ENCODE measurements around the gene B3GNT5. TPM values are rescaled to one million over a fixed set of nuclear protein-coding genes. Genes with fewer than 3 reads are reported as not detected.

B3GNT5 gene
- total RNA-seq, 1 experiment from 2014 or later: 25.3 TPM

DNA sequence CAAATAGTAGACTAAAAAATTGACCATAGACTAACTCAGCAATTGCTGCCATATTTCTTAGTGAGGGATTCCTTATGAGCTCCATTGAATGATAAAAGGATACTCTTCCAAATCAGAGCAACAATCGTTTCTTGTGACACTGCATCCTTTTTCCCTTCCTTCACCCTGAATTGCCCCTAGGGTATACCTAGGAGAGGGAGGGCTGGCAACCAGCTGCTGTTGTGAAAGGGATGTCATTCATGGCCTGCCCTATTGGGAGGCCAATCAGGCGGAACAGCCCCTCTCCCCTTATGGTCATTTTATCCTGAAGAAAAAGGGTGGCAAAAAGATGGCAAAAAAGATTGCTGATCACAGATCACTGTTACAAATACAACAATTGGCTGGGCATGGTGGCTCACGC, 26.3 kb downstream of the B3GNT5 start:
- intact Hi-C loops (cut with micrococcal nuclease; ENCODE audit: unreplicated experiment): no loop called here
- BruUV-seq (replicated peaks): no TSS peak
- H3K9me3 ChIP-seq (ENCODE audit: low read depth, low read length, poor library complexity, severe bottlenecking): no peaks in the 10 kb centered on the region
- DNase-seq (ENCODE audit: low spot score): no peak
- no peaks in the 10 kb centered on the region for H3K36me3 ChIP-seq (ENCODE audit: insufficient read depth, low read length, poor library complexity, severe bottlenecking)
- POLR2A ChIA-PET (ENCODE audit: low non-redundant PET): no interaction called here
- no peak overlapping the region for H3K27ac ChIP-seq (ENCODE audit: low read depth, low read length, poor library complexity, severe bottlenecking)
- TF ChIP-seq, protein P1, sequence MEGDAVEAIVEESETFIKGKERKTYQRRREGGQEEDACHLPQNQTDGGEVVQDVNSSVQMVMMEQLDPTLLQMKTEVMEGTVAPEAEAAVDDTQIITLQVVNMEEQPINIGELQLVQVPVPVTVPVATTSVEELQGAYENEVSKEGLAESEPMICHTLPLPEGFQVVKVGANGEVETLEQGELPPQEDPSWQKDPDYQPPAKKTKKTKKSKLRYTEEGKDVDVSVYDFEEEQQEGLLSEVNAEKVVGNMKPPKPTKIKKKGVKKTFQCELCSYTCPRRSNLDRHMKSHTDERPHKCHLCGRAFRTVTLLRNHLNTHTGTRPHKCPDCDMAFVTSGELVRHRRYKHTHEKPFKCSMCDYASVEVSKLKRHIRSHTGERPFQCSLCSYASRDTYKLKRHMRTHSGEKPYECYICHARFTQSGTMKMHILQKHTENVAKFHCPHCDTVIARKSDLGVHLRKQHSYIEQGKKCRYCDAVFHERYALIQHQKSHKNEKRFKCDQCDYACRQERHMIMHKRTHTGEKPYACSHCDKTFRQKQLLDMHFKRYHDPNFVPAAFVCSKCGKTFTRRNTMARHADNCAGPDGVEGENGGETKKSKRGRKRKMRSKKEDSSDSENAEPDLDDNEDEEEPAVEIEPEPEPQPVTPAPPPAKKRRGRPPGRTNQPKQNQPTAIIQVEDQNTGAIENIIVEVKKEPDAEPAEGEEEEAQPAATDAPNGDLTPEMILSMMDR (conservative IDR thresholded peaks at IDR 0.05; ENCODE audit: low read depth, low read length): no peak
- no peak for TF ChIP-seq EZH2 (IDR thresholded peaks at IDR 0.05; ENCODE audit: borderline replicate concordance, low read depth, low read length, poor library complexity, severe bottlenecking)
- H3K27me3 ChIP-seq (replicated peaks; ENCODE audit: insufficient read depth, low read depth, low read length, poor library complexity): no peaks in the 10 kb centered on the region
- H3K4me1 ChIP-seq (ENCODE audit: insufficient read depth, low read length, poor library complexity, severe bottlenecking): peaks cover 12% of the 10 kb centered on the region
- CTCF ChIA-PET: no interaction called here
- no peak overlapping the region for H3K4me3 ChIP-seq (ENCODE audit: low read depth, low read length, poor library complexity, severe bottlenecking)

DNA sequence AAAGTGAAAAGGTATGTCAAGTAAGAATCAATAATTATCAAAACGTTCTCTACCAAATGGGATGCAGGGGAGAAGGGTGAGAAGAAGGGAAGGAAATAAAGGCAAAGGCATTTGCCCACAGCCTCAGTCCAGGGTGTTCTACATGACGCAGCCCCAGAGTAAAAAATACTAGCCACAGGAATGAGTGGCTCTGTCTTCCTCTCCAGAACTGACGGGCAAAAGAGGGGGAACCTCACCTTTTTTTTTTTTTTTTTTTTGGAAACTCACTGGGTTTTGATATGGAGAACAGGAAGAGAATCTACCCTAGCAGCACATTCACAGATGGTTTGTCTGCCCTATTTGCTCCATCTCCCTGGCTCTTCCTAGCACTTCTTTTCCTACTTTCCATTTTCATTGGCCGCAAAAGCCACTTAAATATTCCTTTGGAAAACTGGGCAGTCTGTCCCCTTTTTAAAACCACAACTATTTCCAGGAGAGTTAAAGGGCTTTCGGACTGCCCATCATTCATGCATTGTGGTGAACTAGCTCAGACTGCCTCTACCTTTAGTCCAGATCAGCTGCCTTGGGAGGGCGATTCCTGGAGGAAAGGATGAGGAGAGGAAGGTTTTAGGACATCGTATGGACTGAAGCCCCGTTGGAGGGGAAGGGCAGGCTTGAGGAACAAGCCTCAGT, 28.2 kb downstream of the B3GNT5 start:
- no peak overlapping the region for H3K27ac ChIP-seq (ENCODE audit: low read depth, low read length, poor library complexity, severe bottlenecking)
- POLR2A ChIA-PET (ENCODE audit: low non-redundant PET): interaction anchor here (1.1 kb wide), 1 partner anchor 54 kb away, joined by 13 read pairs; no protein-coding TSS in a partner anchor
- TF ChIP-seq EZH2 (IDR thresholded peaks at IDR 0.05; ENCODE audit: borderline replicate concordance, low read depth, low read length, poor library complexity, severe bottlenecking): no peak
- TF ChIP-seq, protein P1 (conservative IDR thresholded peaks at IDR 0.05; ENCODE audit: low read depth, low read length): no peak
- H3K4me1 ChIP-seq (ENCODE audit: insufficient read depth, low read length, poor library complexity, severe bottlenecking): peaks cover 11% of the 10 kb centered on the region
- H3K9me3 ChIP-seq (ENCODE audit: low read depth, low read length, poor library complexity, severe bottlenecking): no peaks in the 10 kb centered on the region
- H3K4me3 ChIP-seq (ENCODE audit: low read depth, low read length, poor library complexity, severe bottlenecking): no peak overlapping the region
- intact Hi-C loops (cut with micrococcal nuclease; ENCODE audit: unreplicated experiment): no loop called here
- no TSS peak for BruUV-seq (replicated peaks)
- CTCF ChIA-PET: no interaction called here
- H3K27me3 ChIP-seq (replicated peaks; ENCODE audit: insufficient read depth, low read depth, low read length, poor library complexity): no peaks in the 10 kb centered on the region
- DNase-seq (ENCODE audit: low spot score): no peak
- no peaks in the 10 kb centered on the region for H3K36me3 ChIP-seq (ENCODE audit: insufficient read depth, low read length, poor library complexity, severe bottlenecking)

DNA sequence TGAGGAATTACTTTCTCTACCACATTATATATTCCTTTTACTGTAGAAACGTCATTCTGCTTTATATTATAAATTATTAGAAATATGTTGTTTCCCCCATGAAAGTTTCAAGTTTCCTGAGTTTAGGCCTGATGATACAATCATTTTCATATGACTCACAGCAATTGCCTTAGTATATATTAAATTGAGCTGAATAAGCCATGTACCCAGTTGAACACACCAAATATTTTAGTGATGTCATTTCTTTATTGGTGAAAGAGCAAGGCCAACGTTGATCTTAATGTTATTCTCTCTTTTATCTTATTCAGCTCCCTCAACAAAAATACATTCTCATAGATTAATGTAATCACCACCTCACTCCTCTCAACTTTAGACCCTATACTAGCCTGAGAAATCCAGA, 30.8 kb downstream of the B3GNT5 start:
- TF ChIP-seq, protein P1 (conservative IDR thresholded peaks at IDR 0.05; ENCODE audit: low read depth, low read length): no peak
- TF ChIP-seq EZH2 (IDR thresholded peaks at IDR 0.05; ENCODE audit: borderline replicate concordance, low read depth, low read length, poor library complexity, severe bottlenecking): no peak
- Histone ChIP-seq H3K4me1 (ENCODE audit: insufficient read depth, low read length, poor library complexity, severe bottlenecking) (peaks cover 13% of the 10 kb centered on the region), H3K4me3 (ENCODE audit: low read depth, low read length, poor library complexity, severe bottlenecking) (no peak overlapping the region), H3K27ac (ENCODE audit: low read depth, low read length, poor library complexity, severe bottlenecking) (no peak overlapping the region), H3K27me3 (replicated peaks; ENCODE audit: insufficient read depth, low read depth, low read length, poor library complexity) (no peaks in the 10 kb centered on the region), H3K9me3 (ENCODE audit: low read depth, low read length, poor library complexity, severe bottlenecking) (no peaks in the 10 kb centered on the region), H3K36me3 (ENCODE audit: insufficient read depth, low read length, poor library complexity, severe bottlenecking) (no peaks in the 10 kb centered on the region)
- intact Hi-C loops (cut with micrococcal nuclease; ENCODE audit: unreplicated experiment): no loop called here
- no peak for DNase-seq (ENCODE audit: low spot score)
- BruUV-seq (replicated peaks): no TSS peak
- ChIA-PET POLR2A (ENCODE audit: low non-redundant PET) (no interaction called here), CTCF (no interaction called here)
